IMR-90 (cell line): ENCODE measurements around the gene RBL2. TPM values are rescaled to one million over a fixed set of nuclear protein-coding genes. Genes with fewer than 3 reads are reported as not detected.

Experiments
- ATAC-seq: fragments of 200-7000 bp; cut with Tn5 transposase; 2 replicates; pipeline ENCODE4 v1.9.1; 2020; ENCODE audit warnings: low read depth, mild to moderate bottlenecking, moderate library complexity
- BruUV-seq: library from RNA; stranded (reverse); fragments of 400-500 nt; replicated peaks from 2 replicates; lab custom pipeline; 2021; lab: Mats Ljungman, UMichigan
- CTCF ChIA-PET: fragments of 300-600 bp; formaldehyde crosslinking; extraction: SDS; loops from one replicate; lab custom pipeline; 2021; ENCODE audit warnings: antibody characterized with exemption; lab: Yijun Ruan, JAX
- POLR2A ChIA-PET: fragments of 300-600 bp; sonication (Branson Sonifier 250); formaldehyde crosslinking; loops from one replicate; lab custom pipeline; 2022; ENCODE audit warnings: antibody characterized with exemption; ENCODE audit not compliant: unreplicated experiment; lab: Charles Lee
- DNase-seq: peaks from one replicate; pipeline ENCODE4 v3.0.0; 2013
- H2AFZ ChIP-seq: replicated peaks from 2 replicates; pipeline ENCODE3; 2013; ENCODE audit warnings: low read length, mild to moderate bottlenecking; ENCODE audit not compliant: poor library complexity
- H2AK5ac ChIP-seq: 2 replicates; pipeline ENCODE4 v1.6.1; 2013; ENCODE audit warnings: low read depth, low read length, inconsistent platforms
- H2AK9ac ChIP-seq: replicated peaks from 2 replicates; pipeline ENCODE3; 2013; ENCODE audit warnings: mild to moderate bottlenecking, low read depth, low read length, moderate library complexity; ENCODE audit not compliant: poor library complexity
- H2BK120ac ChIP-seq: 2 replicates; pipeline ENCODE4 v1.6.1; 2013; ENCODE audit warnings: low read depth, low read length, inconsistent platforms
- H2BK15ac ChIP-seq: 3 replicates; pipeline ENCODE4 v1.6.1; 2013; ENCODE audit warnings: low read depth, low read length, inconsistent platforms
- H2BK20ac ChIP-seq: 2 replicates; pipeline ENCODE4 v1.6.1; 2013; ENCODE audit warnings: low read depth, mild to moderate bottlenecking, inconsistent platforms, low read length, moderate library complexity
- H2BK5ac ChIP-seq: 2 replicates; pipeline ENCODE4 v1.6.1; 2013; ENCODE audit warnings: mild to moderate bottlenecking, low read depth, low read length, inconsistent platforms; ENCODE audit not compliant: poor library complexity, severe bottlenecking
- H3K14ac ChIP-seq: replicated peaks from 2 replicates; pipeline ENCODE4 v1.6.1; 2013; ENCODE audit warnings: low read depth, low read length, inconsistent platforms
- H3K18ac ChIP-seq: 2 replicates; pipeline ENCODE4 v1.6.1; 2013; ENCODE audit warnings: low read depth, low read length, control low read depth
- H3K23ac ChIP-seq: 2 replicates; pipeline ENCODE4 v1.6.1; 2013; ENCODE audit warnings: low read depth, low read length, inconsistent platforms
- H3K27ac ChIP-seq: 2 replicates; pipeline ENCODE4 v1.5.1; 2013; ENCODE audit warnings: mild to moderate bottlenecking, control low read depth, low read length; ENCODE audit not compliant: insufficient read depth
- H3K27me3 ChIP-seq: 2 replicates; pipeline ENCODE4 v1.6.1; 2013; ENCODE audit warnings: low read length; ENCODE audit not compliant: control insufficient read depth, insufficient read depth
- H3K36me3 ChIP-seq: 2 replicates; pipeline ENCODE4 v1.6.1; 2013; ENCODE audit warnings: low read length, mixed read lengths; ENCODE audit not compliant: control insufficient read depth, insufficient read depth
- H3K4ac ChIP-seq: 2 replicates; pipeline ENCODE4 v1.6.1; 2013; ENCODE audit warnings: low read depth, low read length, inconsistent platforms
- H3K4me1 ChIP-seq: 2 replicates; pipeline ENCODE4 v1.6.1; 2013; ENCODE audit warnings: low read length, mixed read lengths; ENCODE audit not compliant: control insufficient read depth, insufficient read depth
- H3K4me2 ChIP-seq: 2 replicates; pipeline ENCODE4 v1.6.1; 2013; ENCODE audit warnings: low read depth, mild to moderate bottlenecking, control low read depth, low read length, moderate library complexity
- H3K4me3 ChIP-seq: 2 replicates; pipeline ENCODE4 v1.5.1; 2013; ENCODE audit warnings: low read depth, mild to moderate bottlenecking, control low read depth, low read length, moderate library complexity; ENCODE audit not compliant: insufficient read depth
- H3K56ac ChIP-seq: 2 replicates; pipeline ENCODE4 v1.6.1; 2013; ENCODE audit warnings: low read length, inconsistent platforms; ENCODE audit not compliant: insufficient read depth; ENCODE audit errors: extremely low read depth
- H3K79me1 ChIP-seq, 2 experiments: 2 replicates each; pipeline ENCODE4 v1.6.1; 2013; ENCODE audit warnings: low read length in 2 of 2, inconsistent platforms in 1 of 2, low read depth in 1 of 2
- H3K9ac ChIP-seq: 2 replicates; pipeline ENCODE4 v1.6.1; 2013; ENCODE audit warnings: low read depth, low read length, control low read depth
- H3K9me1 ChIP-seq: 2 replicates; pipeline ENCODE4 v1.6.1; 2013; ENCODE audit warnings: low read length, inconsistent platforms; ENCODE audit not compliant: insufficient read depth
- H3K9me3 ChIP-seq: 2 replicates; pipeline ENCODE4 v1.6.1; 2013; ENCODE audit warnings: low read length; ENCODE audit not compliant: control insufficient read depth, insufficient read depth
- H4K20me1 ChIP-seq: 2 replicates; pipeline ENCODE4 v1.6.1; 2013; ENCODE audit warnings: low read length, inconsistent platforms; ENCODE audit not compliant: insufficient read depth
- H4K5ac ChIP-seq: 2 replicates; pipeline ENCODE4 v1.6.1; 2013; ENCODE audit warnings: mild to moderate bottlenecking, low read depth, low read length, control low read depth
- H4K8ac ChIP-seq, 2 experiments: 2 replicates each; pipeline ENCODE4 v1.6.1; 2013; ENCODE audit warnings: low read depth in 2 of 2, low read length in 2 of 2, control low read depth in 1 of 2, inconsistent platforms in 1 of 2
- H4K91ac ChIP-seq: 2 replicates; pipeline ENCODE4 v1.6.1; 2013; ENCODE audit warnings: low read depth, low read length, inconsistent platforms; ENCODE audit not compliant: insufficient read depth
- BHLHE40 ChIP-seq: fragments of 150-350 bp; IDR thresholded peaks from 2 replicates; pipeline ENCODE4 v1.6.1; 2016; ENCODE audit warnings: mild to moderate bottlenecking, low read depth, low read length
- CEBPB ChIP-seq: IDR thresholded peaks from 2 replicates; pipeline ENCODE4 v1.6.1; 2012; ENCODE audit warnings: low read depth, low read length, improper control_type of control experiment
- CHD1 ChIP-seq: IDR thresholded peaks from 2 replicates; pipeline ENCODE4 v1.6.1; 2012; ENCODE audit warnings: low read depth, low read length, improper control_type of control experiment
- CTCF ChIP-seq: conservative IDR thresholded peaks from 2 replicates; pipeline ENCODE4 v1.5.1; 2012; ENCODE audit warnings: mild to moderate bottlenecking, low read depth, low read length, improper control_type of control experiment
- FOS ChIP-seq: fragments of 150-350 bp; IDR thresholded peaks from 2 replicates; pipeline ENCODE4 v1.6.1; 2016; ENCODE audit warnings: low read depth, low read length
- MAFK ChIP-seq: IDR thresholded peaks from 2 replicates; pipeline ENCODE4 v1.6.1; 2012; ENCODE audit warnings: low read depth, low read length, improper control_type of control experiment
- MAZ ChIP-seq: IDR thresholded peaks from 2 replicates; pipeline ENCODE4 v1.6.1; 2012; ENCODE audit warnings: low read depth, mild to moderate bottlenecking, low read length, improper control_type of control experiment, moderate library complexity, borderline replicate concordance
- MXI1 ChIP-seq: IDR thresholded peaks from 2 replicates; pipeline ENCODE4 v1.6.1; 2012; ENCODE audit warnings: low read depth, mild to moderate bottlenecking, low read length, moderate library complexity, borderline replicate concordance
- NFE2L2 ChIP-seq: fragments of 150-350 bp; IDR thresholded peaks from 2 replicates; pipeline ENCODE4 v1.6.1; 2016; ENCODE audit warnings: low read depth, mild to moderate bottlenecking, low read length
- POLR2A ChIP-seq: IDR thresholded peaks from 2 replicates; pipeline ENCODE4 v1.6.1; 2012; ENCODE audit warnings: mild to moderate bottlenecking, low read depth, low read length
- RAD21 ChIP-seq: IDR thresholded peaks from 2 replicates; pipeline ENCODE4 v1.6.1; 2012; ENCODE audit warnings: low read length, improper control_type of control experiment
- RCOR1 ChIP-seq: IDR thresholded peaks from 2 replicates; pipeline ENCODE4 v1.6.1; 2012; ENCODE audit warnings: mild to moderate bottlenecking, low read length, improper control_type of control experiment; ENCODE audit not compliant: insufficient replicate concordance
- RFX5 ChIP-seq: IDR thresholded peaks from 2 replicates; pipeline ENCODE4 v1.8.0; 2012; ENCODE audit warnings: low read depth, mild to moderate bottlenecking, low read length, moderate library complexity
- SMC3 ChIP-seq: fragments of 150-350 bp; IDR thresholded peaks from 2 replicates; pipeline ENCODE4 v1.6.1; 2016; ENCODE audit warnings: low read depth, mild to moderate bottlenecking, antibody characterized with exemption, low read length, moderate library complexity
- USF2 ChIP-seq: fragments of 150-350 bp; IDR thresholded peaks from 2 replicates; pipeline ENCODE4 v1.6.1; 2017; ENCODE audit warnings: mild to moderate bottlenecking, antibody characterized with exemption, low read length, low read depth
- WGBS, 2 experiments: methylation state at CpG; one replicate each; pipeline versions ENCODE4 v1.1.5 to v1.1.7; 2013; ENCODE audit warnings: missing lambda C conversion rate in 2 of 2; ENCODE audit not compliant: insufficient read length in 1 of 2; ENCODE audit errors: extremely low coverage in 2 of 2; 5-methylcytosine and 5-hydroxymethylcytosine counted together
- dilution Hi-C: fragments of 300-500 bp; cut with HindIII; formaldehyde crosslinking; loops from one replicate; pipeline ENCODE4 v1.14.3; 2018; ENCODE audit warnings: low sequenced_read_pairs; ENCODE audit not compliant: unreplicated experiment
- in situ Hi-C: fragments of 300-500 bp; cut with MboI; formaldehyde crosslinking; loops from 3 replicates; pipeline ENCODE4 v1.14.3; 2019; ENCODE audit warnings: low sequenced_read_pairs, inconsistent platforms, mixed read lengths
- intact Hi-C: fragments of 100-400 bp; cut with micrococcal nuclease; formaldehyde crosslinking; loops from 2 replicates; pipeline ENCODE4 v1.10.0; 2022
- polyA plus RNA-seq, 3 experiments: library from polyadenylated mRNA; depleted of rRNA; stranded (reverse); fragments of >200 nt; gene quantifications; 2 replicates each; pipeline ENCODE4 v1.2.3, GENCODE V29; 2012; ENCODE audit warnings: low replicate concordance in 1 of 3
- total RNA-seq: library from RNA; depleted of rRNA; stranded (reverse); fragments of >200 nt; gene quantifications from 2 replicates; pipeline ENCODE4 v1.2.3, GENCODE V29; 2012
- TF ChIP-seq, protein P1 (sequence below): fragments of 150-350 bp; IDR thresholded peaks from 2 replicates; pipeline ENCODE4 v1.6.1; 2016; ENCODE audit warnings: low read depth, mild to moderate bottlenecking, low read length, moderate library complexity, borderline replicate concordance

The RBL2 gene
- total and polyA plus RNA-seq, 2 of the 4 experiments (the other 2 are of a cell fraction): 19.7 to 23.4 TPM

GRCh38 chr16:53517851-53518250 is 83.6 kb downstream of the RBL2 start:
- no peaks in the 10 kb centered on the region for H3K36me3 ChIP-seq
- ChIA-PET POLR2A (no interaction called here), CTCF (no interaction called here)
- no peak overlapping the region for H4K5ac ChIP-seq
- no peaks in the 10 kb centered on the region for H3K79me1 ChIP-seq
- in situ Hi-C loops: no loop called here
- H4K91ac ChIP-seq: no peak overlapping the region
- no peak overlapping the region for H2BK20ac ChIP-seq
- H3K4me1 ChIP-seq: no peaks in the 10 kb centered on the region
- H3K56ac ChIP-seq: no peak overlapping the region
- H3K14ac ChIP-seq: no peak overlapping the region
- no peak overlapping the region for H2BK5ac ChIP-seq
- dilution Hi-C loops: no loop called here
- ATAC-seq: no peak
- no peaks in the 10 kb centered on the region; the same call in 1 of the 2 replicates for H3K9me1 ChIP-seq
- H3K4me3 ChIP-seq: no peak overlapping the region
- H3K4me2 ChIP-seq: no peak overlapping the region
- WGBS, 2 experiments: 87% methylated on average over 3 of the region's 4 CpGs; no CpG with 5 or more reads in 1 of the 2 experiments
- no peak overlapping the region for H4K8ac ChIP-seq
- H2AK5ac ChIP-seq: no peak overlapping the region
- no peak overlapping the region for H3K9ac ChIP-seq
- H2AK9ac ChIP-seq: no peak overlapping the region
- no peak overlapping the region for H3K18ac ChIP-seq
- no TSS peak for BruUV-seq
- no peak overlapping the region for H3K27ac ChIP-seq
- intact Hi-C loops: loop anchor here (10.0 kb wide), 1 partner anchor 1323 kb away; no protein-coding TSS in a partner anchor
- H3K23ac ChIP-seq: no peak overlapping the region
- no peaks in the 10 kb centered on the region for H3K9me3 ChIP-seq
- H2AFZ ChIP-seq: no peak overlapping the region
- no peak for TF ChIP-seq USF2
- no peak for TF ChIP-seq MXI1
- TF ChIP-seq RAD21: no peak
- TF ChIP-seq CHD1: no peak
- TF ChIP-seq RFX5: no peak
- TF ChIP-seq, protein P1, sequence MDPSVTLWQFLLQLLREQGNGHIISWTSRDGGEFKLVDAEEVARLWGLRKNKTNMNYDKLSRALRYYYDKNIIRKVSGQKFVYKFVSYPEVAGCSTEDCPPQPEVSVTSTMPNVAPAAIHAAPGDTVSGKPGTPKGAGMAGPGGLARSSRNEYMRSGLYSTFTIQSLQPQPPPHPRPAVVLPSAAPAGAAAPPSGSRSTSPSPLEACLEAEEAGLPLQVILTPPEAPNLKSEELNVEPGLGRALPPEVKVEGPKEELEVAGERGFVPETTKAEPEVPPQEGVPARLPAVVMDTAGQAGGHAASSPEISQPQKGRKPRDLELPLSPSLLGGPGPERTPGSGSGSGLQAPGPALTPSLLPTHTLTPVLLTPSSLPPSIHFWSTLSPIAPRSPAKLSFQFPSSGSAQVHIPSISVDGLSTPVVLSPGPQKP: no peak
- TF ChIP-seq RCOR1: no peak
- no peak for TF ChIP-seq CTCF
- no peak for TF ChIP-seq POLR2A
- TF ChIP-seq BHLHE40: no peak
- TF ChIP-seq NFE2L2: no peak
- TF ChIP-seq MAFK: no peak
- no peak for TF ChIP-seq SMC3
- TF ChIP-seq CEBPB: no peak
- TF ChIP-seq MAZ: no peak
- TF ChIP-seq FOS: no peak
- H2BK15ac ChIP-seq: no peak overlapping the region
- no peaks in the 10 kb centered on the region for H4K20me1 ChIP-seq
- H3K27me3 ChIP-seq: peaks cover 2% of the 10 kb centered on the region
- no peak overlapping the region for H2BK120ac ChIP-seq
- H3K4ac ChIP-seq: no peak overlapping the region
- DNase-seq: no peak
